ENCODE measurements around the gene MAD1L1. TPM values are rescaled to one million over a fixed set of nuclear protein-coding genes. Genes with fewer than 3 reads are reported as not detected.

The MAD1L1 gene
- polyA plus RNA-seq, 6 donors from 2014 or later = 109 to 209 (median 158) TPM

DNA sequence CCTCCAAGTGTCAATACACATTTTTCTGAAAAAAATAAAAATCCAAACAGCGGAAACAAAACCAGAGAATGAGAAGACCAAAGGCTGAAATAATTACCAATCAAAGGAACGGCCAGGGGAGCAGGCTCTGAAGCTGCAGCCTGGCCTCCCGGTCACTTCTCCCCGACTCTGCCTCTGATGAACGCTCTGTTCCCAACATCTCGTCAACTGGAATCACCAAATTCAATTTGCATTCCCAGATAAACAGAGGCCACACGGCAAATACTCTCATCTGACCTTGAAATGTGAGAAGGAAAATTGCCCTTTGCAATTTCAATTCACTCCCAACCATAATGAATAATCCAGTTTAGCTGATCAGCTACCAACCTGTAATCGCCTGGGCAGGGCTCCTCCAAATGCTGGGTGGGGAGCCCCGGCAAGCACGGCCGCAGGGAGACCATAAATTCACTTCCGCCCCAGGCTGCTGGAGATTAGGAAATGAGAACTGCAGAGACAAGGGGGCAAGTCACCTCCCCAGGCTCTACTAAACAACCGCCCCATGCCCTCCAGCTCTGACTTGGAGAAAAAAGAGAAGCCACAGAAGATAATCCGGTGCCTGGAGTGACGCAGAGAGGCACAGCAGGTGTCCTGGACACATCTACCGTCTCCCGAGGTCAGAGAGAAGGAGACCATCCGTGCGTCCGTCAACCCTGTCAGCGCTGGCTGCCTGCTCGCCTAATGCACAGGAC lies 153.2 kb downstream of the MAD1L1 start:
- H3K36me3 Mint-ChIP-seq = peaks cover 0 to 8% of the 10 kb centered on the region in 2 donors
- H3K9me3 Mint-ChIP-seq = no peaks in the 10 kb centered on the region
- H3K4me3 Mint-ChIP-seq = peak overlapping the region in 6 of 8 donors; percentile 37 to 74 (median 60)
- peak; percentile 86 to 87 for ATAC-seq (ENCODE audit: low read depth in 2 of 2)
- H3K27me3 Mint-ChIP-seq = no peaks in the 10 kb centered on the region
- peak overlapping the region in 5 of 6 donors; percentile 76 to 95 (median 82) for H3K27ac Mint-ChIP-seq
- DNase-seq = peak; percentile 59
- peaks cover 18 to 24% (median 23%) of the 10 kb centered on the region in 3 donors for H3K4me1 Mint-ChIP-seq

DNA sequence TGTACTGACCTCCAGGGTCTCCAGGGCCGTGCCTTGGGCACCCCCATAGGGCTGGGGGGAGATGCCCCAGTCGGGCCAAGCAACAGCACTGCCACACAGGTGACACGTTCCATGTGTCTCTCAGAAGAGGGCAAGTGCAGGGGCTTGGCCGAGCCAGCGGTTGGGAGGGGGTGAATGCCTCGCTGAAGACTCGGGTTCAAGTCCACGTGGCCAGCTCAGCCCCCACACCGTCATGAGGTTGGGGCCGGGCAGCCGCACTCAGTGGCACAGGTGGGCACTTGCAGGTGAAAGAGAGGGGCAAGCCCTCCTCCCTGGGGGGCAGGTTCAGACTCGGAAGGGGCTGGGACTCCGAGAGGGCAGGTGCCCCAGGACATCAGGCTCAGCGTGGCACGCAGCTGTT lies 153.8 kb downstream of the MAD1L1 start:
- H3K27me3 Mint-ChIP-seq = no peaks in the 10 kb centered on the region
- no peak overlapping the region for H3K27ac Mint-ChIP-seq
- no peak for DNase-seq
- peaks cover 0 to 8% of the 10 kb centered on the region in 2 donors for H3K36me3 Mint-ChIP-seq
- no peak overlapping the region for H3K4me3 Mint-ChIP-seq
- H3K9me3 Mint-ChIP-seq = no peaks in the 10 kb centered on the region
- ATAC-seq (ENCODE audit: low read depth in 2 of 2) = no peak
- peaks cover 23 to 28% (median 24%) of the 10 kb centered on the region in 3 donors for H3K4me1 Mint-ChIP-seq

DNA sequence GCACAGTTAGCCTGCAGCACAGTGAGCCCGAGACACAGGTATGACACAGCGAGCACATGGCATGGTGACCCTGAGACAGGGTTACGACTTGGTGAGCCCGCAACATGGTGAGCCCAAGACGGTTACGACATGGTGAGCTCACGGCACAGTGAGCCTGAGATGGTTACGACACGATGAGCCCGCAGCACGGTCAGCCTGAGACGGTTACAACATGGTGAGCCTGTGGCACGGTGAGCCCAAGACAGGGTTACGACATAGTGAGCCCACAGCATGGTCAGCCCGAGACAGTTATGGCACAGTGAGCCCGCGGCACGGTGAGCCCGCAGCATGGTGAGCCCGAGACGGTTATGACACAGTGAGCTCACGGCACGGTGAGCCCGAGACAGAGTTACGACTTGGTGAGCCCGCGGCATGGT lies 156.1 kb downstream of the MAD1L1 start:
- H3K27ac Mint-ChIP-seq = peak overlapping the region in 1 of 6 donors; percentile 15
- H3K4me1 Mint-ChIP-seq = peaks cover 38 to 46% (median 39%) of the 10 kb centered on the region in 3 donors
- H3K27me3 Mint-ChIP-seq = no peaks in the 10 kb centered on the region
- no peak overlapping the region for H3K4me3 Mint-ChIP-seq
- DNase-seq (no peak), ATAC-seq (ENCODE audit: low read depth in 2 of 2) (no peak)
- no peaks in the 10 kb centered on the region for H3K9me3 Mint-ChIP-seq
- peaks cover 0 to 2% of the 10 kb centered on the region in 2 donors for H3K36me3 Mint-ChIP-seq

DNA sequence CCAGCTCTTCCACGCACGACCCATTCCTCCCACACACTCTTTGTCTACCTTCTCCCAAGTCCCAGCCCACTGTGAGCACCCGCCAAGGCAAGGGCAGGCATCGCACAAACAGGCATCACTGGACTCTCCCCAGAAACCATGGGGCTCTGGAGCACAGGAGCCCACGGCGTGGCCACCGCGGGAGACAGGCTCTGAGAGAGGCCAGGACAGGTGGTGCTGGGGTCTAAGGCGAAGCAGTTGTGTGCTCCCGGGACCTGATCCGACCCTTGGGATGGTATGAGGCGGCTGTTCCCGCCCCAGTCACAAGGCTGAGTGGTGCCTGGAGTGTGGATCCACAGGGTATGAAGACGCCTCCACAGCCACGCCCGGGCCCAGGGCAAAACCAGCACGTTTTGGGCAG lies 156.9 kb downstream of the MAD1L1 start:
- peak overlapping the region in 2 of 6 donors; percentile 38 to 85 for H3K27ac Mint-ChIP-seq

DNA sequence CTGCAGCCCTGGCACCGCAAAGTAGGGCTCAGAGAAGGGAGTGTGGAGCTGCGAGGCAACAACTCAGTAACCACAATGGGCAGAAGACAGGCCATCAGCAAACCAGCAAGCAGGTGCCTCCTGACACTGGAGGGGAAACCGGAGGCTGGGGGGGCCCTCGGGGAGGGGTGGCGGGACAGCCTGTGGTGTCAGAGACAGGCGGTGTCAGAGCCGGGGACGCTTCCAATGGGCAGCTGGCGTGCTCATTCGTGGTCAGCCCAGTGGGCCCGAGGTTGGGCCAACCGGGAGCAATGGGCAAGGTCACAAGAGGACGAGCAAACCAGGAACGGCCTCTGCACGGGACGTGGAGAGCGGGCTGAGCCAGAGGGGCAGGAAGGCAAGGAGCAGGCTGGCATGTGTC lies 158.1 kb downstream of the MAD1L1 start:
- Mint-ChIP-seq H3K4me1 (peaks cover 37 to 52% (median 46%) of the 10 kb centered on the region in 3 donors), H3K4me3 (peak overlapping the region in 2 of 8 donors; percentile 25 to 35), H3K27me3 (no peaks in the 10 kb centered on the region), H3K9me3 (no peaks in the 10 kb centered on the region), H3K36me3 (no peaks in the 10 kb centered on the region), H3K27ac (peak overlapping the region in 1 of 6 donors; percentile 85)
- ATAC-seq (ENCODE audit: low read depth in 2 of 2) (no peak), DNase-seq (no peak)

More for the DNA sequence above, 156.9 kb downstream of the MAD1L1 start:
- Mint-ChIP-seq H3K36me3 (no peaks in the 10 kb centered on the region), H3K9me3 (no peaks in the 10 kb centered on the region), H3K4me1 (peaks cover 41 to 48% (median 42%) of the 10 kb centered on the region in 3 donors), H3K27me3 (no peaks in the 10 kb centered on the region), H3K4me3 (no peak overlapping the region)
- DNase-seq = no peak
- ATAC-seq (ENCODE audit: low read depth in 2 of 2) = no peak

DNA sequence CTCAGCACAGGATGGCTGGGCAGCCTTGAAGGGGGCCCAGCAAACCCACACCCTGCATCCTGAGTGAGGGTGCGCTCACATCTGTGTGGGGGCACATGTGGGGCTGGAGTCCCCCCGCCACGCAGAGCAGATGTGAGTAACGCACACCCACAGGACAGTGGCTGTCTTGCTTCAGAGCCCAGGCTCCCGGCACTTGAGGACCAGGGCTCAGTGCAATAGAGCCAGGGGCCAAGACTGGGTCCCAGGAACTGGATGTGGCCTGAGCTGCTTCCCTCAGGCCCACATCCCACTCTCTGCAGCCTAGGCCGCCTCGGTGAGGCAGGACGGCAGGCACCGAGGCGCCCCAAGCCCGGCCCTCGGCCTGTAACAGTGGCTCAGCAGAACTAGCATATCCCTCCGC lies 159.9 kb downstream of the MAD1L1 start:
- Mint-ChIP-seq H3K4me3 (peak overlapping the region in 1 of 8 donors; percentile 69), H3K27ac (peak overlapping the region in 4 of 6 donors; percentile 88 to 95 (median 94)), H3K4me1 (peaks cover 43 to 63% (median 45%) of the 10 kb centered on the region in 3 donors), H3K36me3 (peaks cover 0 to 3% of the 10 kb centered on the region in 2 donors), H3K27me3 (no peaks in the 10 kb centered on the region), H3K9me3 (no peaks in the 10 kb centered on the region)
- no peak for DNase-seq
- no peak for ATAC-seq (ENCODE audit: low read depth in 2 of 2)

DNA sequence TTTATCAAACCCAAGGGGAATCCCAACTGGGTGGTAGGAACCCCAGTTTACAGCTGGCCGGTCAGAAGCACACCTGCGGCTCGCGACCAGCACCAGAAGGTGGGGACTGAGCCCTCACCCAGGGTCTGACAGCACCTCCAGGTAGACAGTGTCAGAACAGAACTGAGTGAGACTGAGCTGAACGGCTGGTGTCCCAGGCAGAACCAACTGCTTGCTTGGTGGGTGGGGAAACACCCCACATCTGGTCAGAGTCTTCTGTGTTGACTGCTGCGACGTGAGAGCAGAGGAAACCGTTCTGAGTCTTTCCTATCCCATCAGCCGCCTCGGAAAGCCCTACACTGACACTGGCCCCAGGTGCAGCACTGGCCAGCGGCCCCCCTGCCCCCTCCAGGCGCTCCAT lies 160.7 kb downstream of the MAD1L1 start:
- Mint-ChIP-seq H3K27ac (peak overlapping the region; percentile 88 to 97 (median 94)), H3K27me3 (no peaks in the 10 kb centered on the region), H3K4me1 (peaks cover 45 to 67% (median 47%) of the 10 kb centered on the region in 3 donors), H3K36me3 (peaks cover 0 to 7% of the 10 kb centered on the region in 2 donors), H3K4me3 (peak overlapping the region; percentile 3 to 87 (median 67)), H3K9me3 (no peaks in the 10 kb centered on the region)
- peak; percentile 72 for DNase-seq
- peak; percentile 95 to 96 for ATAC-seq (ENCODE audit: low read depth in 2 of 2)

DNA sequence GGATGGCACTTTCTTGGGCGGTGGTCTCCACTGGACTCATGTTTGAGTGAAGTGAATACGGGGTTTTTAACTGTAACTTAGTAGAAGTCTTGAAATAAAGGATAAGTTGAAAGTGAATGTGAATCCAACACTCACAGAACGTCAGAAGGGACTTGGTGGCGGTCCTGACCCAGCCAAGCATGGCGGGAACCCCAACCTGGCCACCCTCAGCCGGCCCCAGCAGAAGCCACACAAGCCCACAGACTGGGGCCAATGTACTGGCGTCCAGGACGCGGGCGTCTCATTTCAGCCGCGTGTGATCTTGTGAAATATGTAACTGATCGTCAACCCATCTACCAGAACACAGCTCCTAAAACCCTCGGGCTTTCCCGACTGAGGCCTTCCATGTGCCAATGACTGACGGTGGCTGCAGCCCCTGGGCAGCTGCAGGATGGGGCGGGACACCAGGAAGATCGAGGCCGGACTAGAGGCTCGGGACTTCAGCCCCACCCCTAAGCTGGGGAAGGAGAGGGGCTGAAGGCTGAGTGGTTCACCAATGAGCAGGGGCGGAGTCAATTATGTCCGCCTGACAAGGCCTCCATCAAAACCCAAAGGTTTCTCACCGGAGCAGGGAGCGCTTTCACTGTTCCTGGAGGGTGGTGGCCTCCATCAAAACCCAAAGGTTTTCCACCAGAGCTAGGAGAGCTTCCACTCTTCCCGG lies 161.5 kb downstream of the MAD1L1 start:
- Mint-ChIP-seq H3K4me3 (peak overlapping the region in 4 of 8 donors; percentile 8 to 69 (median 34)), H3K27ac (peak overlapping the region; percentile 44 to 97 (median 94)), H3K9me3 (no peaks in the 10 kb centered on the region), H3K4me1 (peaks cover 48 to 72% (median 53%) of the 10 kb centered on the region in 3 donors), H3K27me3 (no peaks in the 10 kb centered on the region), H3K36me3 (peaks cover 0 to 7% of the 10 kb centered on the region in 2 donors)
- DNase-seq (no peak), ATAC-seq (ENCODE audit: low read depth in 2 of 2) (no peak)

DNA sequence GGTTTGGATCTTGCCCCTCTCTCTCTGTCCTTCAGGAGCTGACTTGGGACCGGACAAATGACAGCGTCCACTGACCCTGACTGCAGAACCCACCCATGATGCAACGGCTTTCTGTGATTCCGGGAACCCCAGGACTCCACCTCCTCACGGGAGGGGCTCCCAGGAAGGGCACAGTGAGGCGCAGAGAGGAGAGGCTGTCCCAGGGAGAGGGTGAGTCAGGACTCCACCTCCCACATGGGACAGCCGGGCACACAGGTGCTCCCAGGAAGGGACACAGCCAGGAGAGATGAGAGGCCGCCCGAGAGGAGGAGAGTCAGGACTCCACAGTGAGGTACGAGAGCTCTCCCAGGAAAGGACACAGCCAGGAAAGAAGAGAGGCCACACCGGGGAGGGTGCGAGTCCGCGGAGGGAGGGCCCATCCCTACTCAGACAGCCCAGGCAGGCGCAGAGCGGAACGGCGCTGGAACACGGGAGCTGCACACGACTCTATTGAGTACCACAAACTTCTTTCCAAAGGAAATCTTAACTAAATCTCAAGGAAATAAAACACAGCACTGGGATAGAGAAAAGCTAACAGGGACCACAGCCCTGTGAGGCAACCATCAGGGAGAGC lies 162.5 kb downstream of the MAD1L1 start:
- Mint-ChIP-seq H3K9me3 (no peaks in the 10 kb centered on the region), H3K27ac (peak overlapping the region in 5 of 6 donors; percentile 18 to 95 (median 73)), H3K27me3 (no peaks in the 10 kb centered on the region), H3K4me1 (peaks cover 45 to 81% (median 62%) of the 10 kb centered on the region in 3 donors), H3K4me3 (peak overlapping the region in 3 of 8 donors; percentile 42 to 73 (median 45)), H3K36me3 (peaks cover 0 to 7% of the 10 kb centered on the region in 2 donors)
- no peak for DNase-seq
- no peak for ATAC-seq (ENCODE audit: low read depth in 2 of 2)

DNA sequence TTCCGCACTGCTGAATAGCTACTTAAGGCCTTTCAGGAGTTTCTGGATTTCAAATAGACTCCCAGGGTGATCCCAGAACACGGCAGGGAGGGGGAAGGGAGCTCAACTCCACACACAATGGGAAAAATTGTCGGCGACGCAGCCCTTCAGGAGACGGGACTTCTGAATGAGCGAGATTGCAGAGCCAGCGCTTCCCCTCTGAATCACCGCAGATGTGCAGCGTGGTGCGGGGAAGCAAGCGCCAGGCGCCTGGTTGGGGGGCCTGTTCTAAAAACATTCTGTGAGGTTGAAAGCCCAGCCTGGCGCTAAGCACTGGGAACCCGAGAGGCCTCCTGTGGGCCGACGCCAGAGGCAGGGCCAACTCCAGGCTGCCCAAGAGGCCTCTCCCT lies 163.3 kb downstream of the MAD1L1 start:
- H3K36me3 Mint-ChIP-seq = peaks cover 0 to 7% of the 10 kb centered on the region in 2 donors
- DNase-seq (no peak), ATAC-seq (ENCODE audit: low read depth in 2 of 2) (no peak)
- H3K4me1 Mint-ChIP-seq = peaks cover 40 to 79% (median 66%) of the 10 kb centered on the region in 3 donors
- H3K27ac Mint-ChIP-seq = peak overlapping the region in 4 of 6 donors; percentile 21 to 89 (median 60)
- H3K4me3 Mint-ChIP-seq = peak overlapping the region in 1 of 8 donors; percentile 33
- H3K9me3 Mint-ChIP-seq = no peaks in the 10 kb centered on the region
- no peaks in the 10 kb centered on the region for H3K27me3 Mint-ChIP-seq

DNA sequence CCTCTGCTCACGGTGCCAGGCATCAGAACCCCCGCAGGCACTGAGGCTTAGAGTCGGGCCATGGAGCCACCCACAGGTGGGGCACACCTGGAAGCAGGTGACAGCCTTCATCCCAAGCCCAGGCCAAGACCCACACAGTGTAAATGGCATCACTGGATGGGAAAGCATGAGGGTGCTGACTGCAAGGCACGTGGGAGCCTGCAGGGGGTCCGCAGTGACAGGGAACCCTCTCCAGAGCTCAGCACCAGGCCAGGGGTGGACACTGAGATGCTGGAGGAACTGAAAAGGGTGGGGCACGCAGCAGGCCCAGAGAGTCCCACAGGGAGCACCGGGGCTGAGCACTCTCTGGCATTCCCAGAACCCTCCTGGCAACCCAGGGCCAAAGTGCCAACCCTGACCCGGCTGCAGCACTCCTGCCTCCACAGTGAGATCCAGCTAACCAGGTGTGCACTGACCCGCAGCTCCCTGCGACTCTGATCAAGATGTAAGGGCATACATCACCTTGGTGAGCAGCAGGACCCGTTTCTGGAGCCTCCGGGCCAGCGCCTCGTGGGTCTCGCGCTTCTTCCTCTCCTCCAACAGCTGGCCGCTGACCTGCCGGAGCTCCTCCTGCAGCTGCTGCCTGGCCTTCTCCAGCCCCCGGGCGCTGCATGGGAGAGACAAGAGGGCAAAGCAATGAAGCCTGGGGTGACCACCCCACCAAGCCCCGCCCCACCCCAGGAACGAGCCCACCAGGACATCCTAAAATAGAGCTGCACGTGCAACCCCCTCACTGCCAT lies 163.9 kb downstream of the MAD1L1 start:
- Mint-ChIP-seq H3K4me1 (peaks cover 41 to 78% (median 65%) of the 10 kb centered on the region in 3 donors), H3K27ac (peak overlapping the region; percentile 6 to 89 (median 42)), H3K36me3 (peaks cover 0 to 7% of the 10 kb centered on the region in 2 donors)

DNA sequence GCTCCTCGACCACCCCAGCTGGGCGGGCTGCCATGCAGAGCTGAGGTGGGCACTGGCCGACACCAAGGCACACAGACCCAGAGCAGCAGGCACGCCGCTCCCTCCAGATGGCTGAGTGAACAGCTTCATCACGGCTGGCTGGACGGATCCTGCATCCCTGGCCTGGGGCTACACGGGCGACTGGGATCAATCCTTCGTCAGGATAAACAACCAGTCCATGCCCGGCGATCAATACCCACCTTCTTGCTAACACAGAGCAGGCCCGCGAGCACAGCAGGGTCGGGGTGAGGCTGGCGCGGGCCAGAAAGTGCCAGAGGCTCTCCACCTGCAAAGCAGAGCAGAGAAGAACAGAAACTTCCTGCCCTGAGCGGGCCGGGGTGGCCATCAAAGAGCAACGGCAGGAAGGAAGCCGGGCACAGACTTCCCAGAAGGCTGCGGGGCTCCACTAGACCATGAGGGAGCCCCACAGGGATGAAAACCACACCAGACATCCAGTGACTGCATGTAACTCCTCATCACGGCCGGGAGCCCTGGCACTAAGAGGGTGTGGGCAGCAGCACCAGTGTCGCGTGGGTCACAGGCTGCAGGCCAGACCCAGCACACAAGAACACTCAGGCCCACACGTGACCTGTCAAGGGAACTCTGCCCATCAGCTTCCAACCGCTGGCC lies 166.4 kb downstream of the MAD1L1 start:
- DNase-seq = peak; percentile 79

More for the DNA sequence above, 163.9 kb downstream of the MAD1L1 start:
- peak overlapping the region in 1 of 8 donors; percentile 12 for H3K4me3 Mint-ChIP-seq
- no peaks in the 10 kb centered on the region for H3K9me3 Mint-ChIP-seq
- H3K27me3 Mint-ChIP-seq = no peaks in the 10 kb centered on the region
- ATAC-seq (ENCODE audit: low read depth in 2 of 2) = no peak
- no peak for DNase-seq

More for the DNA sequence above, 166.4 kb downstream of the MAD1L1 start:
- Mint-ChIP-seq H3K27ac (peak overlapping the region; percentile 86 to 95 (median 92)), H3K27me3 (no peaks in the 10 kb centered on the region), H3K4me3 (peak overlapping the region; percentile 67 to 91 (median 80)), H3K36me3 (peaks cover 0 to 7% of the 10 kb centered on the region in 2 donors), H3K9me3 (no peaks in the 10 kb centered on the region), H3K4me1 (peaks cover 39 to 79% (median 69%) of the 10 kb centered on the region in 3 donors)
- peak; percentile 91 to 92 for ATAC-seq (ENCODE audit: low read depth in 2 of 2)

Measured in naive B cell (primary cell).